Measurements from ENCODE around the gene PPM1B.

Gene PPM1B

DNA sequence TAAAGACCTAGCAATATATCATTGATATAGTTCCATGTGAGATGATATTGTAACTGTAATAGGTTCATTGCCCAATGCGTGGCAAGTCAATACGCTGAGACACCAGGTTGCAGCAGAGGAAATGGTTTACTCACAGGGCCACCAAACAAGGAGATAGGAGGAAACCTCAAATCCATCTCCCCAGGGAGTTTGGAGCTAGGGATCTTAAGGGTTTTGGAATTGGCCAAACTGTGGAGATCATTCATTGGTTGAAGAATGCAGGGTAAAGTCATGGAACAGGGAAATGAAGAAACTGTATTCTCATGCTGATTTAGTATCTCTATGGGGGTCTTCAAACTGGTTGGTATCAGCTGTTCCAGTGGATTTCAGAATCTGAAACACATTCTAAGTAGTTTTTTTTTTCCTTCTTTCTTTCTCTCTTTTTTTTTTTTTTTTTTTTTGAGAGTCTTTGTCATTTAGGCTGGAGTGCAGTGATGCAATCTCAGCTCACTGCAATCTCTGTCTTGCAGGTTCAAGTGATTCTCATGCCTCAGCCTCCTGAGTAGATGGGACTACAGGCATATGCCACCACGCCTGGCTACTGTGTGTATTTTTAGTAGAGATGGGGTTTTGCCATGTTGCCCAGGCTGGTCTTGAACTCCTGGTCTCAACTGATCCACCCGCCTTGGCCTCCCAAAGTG, 30.7 kb upstream of the PPM1B start:
- Histone ChIP-seq H3K4me3 (ENCODE audit: low read depth in 1 of 2, low read length in 2 of 2) (no peak overlapping the region), H3K9me3 (ENCODE audit: insufficient read depth, low read length, severe bottlenecking) (no peaks in the 10 kb centered on the region), H3K27ac (ENCODE audit: low read length) (no peak overlapping the region), H2AFZ (ENCODE audit: low read depth, low read length) (no peak overlapping the region), H3K36me3 (ENCODE audit: insufficient read depth, low read length) (no peaks in the 10 kb centered on the region), H3K79me2 (ENCODE audit: insufficient read depth, low read length) (no peaks in the 10 kb centered on the region), H4K20me1 (ENCODE audit: insufficient read depth, low read length) (no peaks in the 10 kb centered on the region), H3K4me2 (ENCODE audit: insufficient read depth, low read length) (no peak overlapping the region), H3K4me1 (ENCODE audit: insufficient read depth, low read length) (no peaks in the 10 kb centered on the region), H3K9ac (ENCODE audit: low read depth, low read length) (no peak overlapping the region), H3K27me3 (ENCODE audit: insufficient read depth, low read length, poor library complexity) (no peaks in the 10 kb centered on the region)
- DNase-seq (no peak), ATAC-seq (ENCODE audit: insufficient read depth, low read depth) (no peak)
- TF ChIP-seq EZH2 (IDR thresholded peaks at IDR 0.05; ENCODE audit: borderline replicate concordance, low read depth, low read length, severe bottlenecking): no peak
- TF ChIP-seq, protein P1, sequence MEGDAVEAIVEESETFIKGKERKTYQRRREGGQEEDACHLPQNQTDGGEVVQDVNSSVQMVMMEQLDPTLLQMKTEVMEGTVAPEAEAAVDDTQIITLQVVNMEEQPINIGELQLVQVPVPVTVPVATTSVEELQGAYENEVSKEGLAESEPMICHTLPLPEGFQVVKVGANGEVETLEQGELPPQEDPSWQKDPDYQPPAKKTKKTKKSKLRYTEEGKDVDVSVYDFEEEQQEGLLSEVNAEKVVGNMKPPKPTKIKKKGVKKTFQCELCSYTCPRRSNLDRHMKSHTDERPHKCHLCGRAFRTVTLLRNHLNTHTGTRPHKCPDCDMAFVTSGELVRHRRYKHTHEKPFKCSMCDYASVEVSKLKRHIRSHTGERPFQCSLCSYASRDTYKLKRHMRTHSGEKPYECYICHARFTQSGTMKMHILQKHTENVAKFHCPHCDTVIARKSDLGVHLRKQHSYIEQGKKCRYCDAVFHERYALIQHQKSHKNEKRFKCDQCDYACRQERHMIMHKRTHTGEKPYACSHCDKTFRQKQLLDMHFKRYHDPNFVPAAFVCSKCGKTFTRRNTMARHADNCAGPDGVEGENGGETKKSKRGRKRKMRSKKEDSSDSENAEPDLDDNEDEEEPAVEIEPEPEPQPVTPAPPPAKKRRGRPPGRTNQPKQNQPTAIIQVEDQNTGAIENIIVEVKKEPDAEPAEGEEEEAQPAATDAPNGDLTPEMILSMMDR (IDR thresholded peaks at IDR 0.05; ENCODE audit: borderline replicate concordance, extremely low read depth, low read length, poor library complexity, severe bottlenecking): no peak

DNA sequence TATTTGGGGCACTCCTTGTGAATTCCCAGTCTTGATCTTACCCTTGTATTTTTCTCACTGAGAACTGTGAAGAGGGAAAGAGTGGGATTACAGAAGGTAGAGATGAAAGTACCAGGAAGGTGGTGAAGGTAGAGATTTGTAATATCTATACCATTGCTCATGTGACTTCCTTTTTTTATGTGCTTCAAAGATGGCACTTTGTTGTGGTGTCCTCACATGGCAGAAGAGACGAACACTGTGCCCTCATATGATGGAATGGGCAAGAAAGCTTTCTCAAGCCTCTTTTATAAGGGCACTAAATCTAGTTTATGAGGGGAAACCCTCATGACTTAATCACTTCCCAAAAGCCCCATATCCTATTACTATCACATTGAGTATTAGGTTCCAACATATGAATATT, 28.9 kb upstream of the PPM1B start:
- ATAC-seq (ENCODE audit: insufficient read depth, low read depth) (no peak), DNase-seq (no peak)
- Histone ChIP-seq H3K4me2 (ENCODE audit: insufficient read depth, low read length) (no peak overlapping the region), H4K20me1 (ENCODE audit: insufficient read depth, low read length) (no peaks in the 10 kb centered on the region), H3K27ac (ENCODE audit: low read length) (no peak overlapping the region), H3K4me1 (ENCODE audit: insufficient read depth, low read length) (no peaks in the 10 kb centered on the region), H3K9ac (ENCODE audit: low read depth, low read length) (no peak overlapping the region), H3K9me3 (ENCODE audit: insufficient read depth, low read length, severe bottlenecking) (no peaks in the 10 kb centered on the region), H3K79me2 (ENCODE audit: insufficient read depth, low read length) (no peaks in the 10 kb centered on the region), H2AFZ (ENCODE audit: low read depth, low read length) (no peak overlapping the region), H3K27me3 (ENCODE audit: insufficient read depth, low read length, poor library complexity) (no peaks in the 10 kb centered on the region), H3K36me3 (ENCODE audit: insufficient read depth, low read length) (no peaks in the 10 kb centered on the region), H3K4me3 (ENCODE audit: low read depth in 1 of 2, low read length in 2 of 2) (no peak overlapping the region)
- TF ChIP-seq, protein P1 (IDR thresholded peaks at IDR 0.05; ENCODE audit: borderline replicate concordance, extremely low read depth, low read length, poor library complexity, severe bottlenecking): no peak
- no peak for TF ChIP-seq EZH2 (IDR thresholded peaks at IDR 0.05; ENCODE audit: borderline replicate concordance, low read depth, low read length, severe bottlenecking)

DNA sequence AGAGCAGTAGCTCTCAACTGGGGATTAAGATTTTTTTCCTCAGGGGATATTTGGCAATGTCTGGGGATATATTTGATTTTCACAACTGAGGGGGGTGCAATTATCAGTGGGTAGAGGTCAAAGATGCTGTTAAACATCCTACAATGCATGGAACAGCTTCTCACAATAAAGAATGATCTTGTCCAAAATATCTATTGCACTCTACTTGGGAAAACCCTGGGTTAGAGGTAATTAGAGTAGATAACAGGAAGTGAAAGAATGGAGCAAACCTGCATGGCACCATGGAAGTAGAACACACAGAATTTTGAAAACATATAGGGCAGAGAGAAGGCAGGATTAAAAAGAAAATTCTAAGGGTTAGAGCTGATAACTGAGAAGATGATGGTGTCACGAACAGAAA, 26.4 kb upstream of the PPM1B start:
- no peaks in the 10 kb centered on the region for H3K27me3 ChIP-seq (ENCODE audit: insufficient read depth, low read length, poor library complexity)
- H3K9me3 ChIP-seq (ENCODE audit: insufficient read depth, low read length, severe bottlenecking): no peaks in the 10 kb centered on the region
- no peaks in the 10 kb centered on the region for H3K36me3 ChIP-seq (ENCODE audit: insufficient read depth, low read length)
- H3K9ac ChIP-seq (ENCODE audit: low read depth, low read length): no peak overlapping the region
- ATAC-seq (ENCODE audit: insufficient read depth, low read depth) (no peak), DNase-seq (no peak)
- no peak for TF ChIP-seq EZH2 (IDR thresholded peaks at IDR 0.05; ENCODE audit: borderline replicate concordance, low read depth, low read length, severe bottlenecking)
- TF ChIP-seq, protein P1 (IDR thresholded peaks at IDR 0.05; ENCODE audit: borderline replicate concordance, extremely low read depth, low read length, poor library complexity, severe bottlenecking): no peak
- H3K4me3 ChIP-seq (ENCODE audit: low read depth in 1 of 2, low read length in 2 of 2): no peak overlapping the region
- no peaks in the 10 kb centered on the region for H4K20me1 ChIP-seq (ENCODE audit: insufficient read depth, low read length)
- no peaks in the 10 kb centered on the region for H3K4me1 ChIP-seq (ENCODE audit: insufficient read depth, low read length)
- H3K79me2 ChIP-seq (ENCODE audit: insufficient read depth, low read length): no peaks in the 10 kb centered on the region
- no peak overlapping the region for H2AFZ ChIP-seq (ENCODE audit: low read depth, low read length)
- no peak overlapping the region for H3K27ac ChIP-seq (ENCODE audit: low read length)
- no peak overlapping the region for H3K4me2 ChIP-seq (ENCODE audit: insufficient read depth, low read length)

Measured in DND-41 (cell line).